H1 (cell line): ENCODE results near the gene SLC6A17. TPM values are rescaled to one million over a fixed set of nuclear protein-coding genes. Genes with fewer than 3 reads are reported as not detected.

ENCODE experiments used
- CTCF ChIA-PET: fragments of 300-600 bp; sonication (Branson Sonifier 250); formaldehyde crosslinking; loops from one replicate; lab custom pipeline; 2021; ENCODE audit not compliant: partially characterized antibody; lab: Charles Lee
- POLR2A ChIA-PET: fragments of 300-600 bp; sonication (Branson Sonifier 250); formaldehyde crosslinking; loops from one replicate; lab custom pipeline; 2021; ENCODE audit warnings: inconsistent platforms; ENCODE audit not compliant: partially characterized antibody; lab: Charles Lee
- DNase-seq, 2 experiments: peaks; one replicate each; pipeline versions ENCODE4 v3.0.0 to v3.0.0-alpha.2; 2010 to 2022; ENCODE audit warnings: low spot score in 2 of 2, low read depth in 1 of 2, mixed read lengths in 1 of 2
- FAIRE-seq: peaks from 2 replicates; lab custom pipeline; 2011; peaks lifted over from hg19 to GRCh38; lab: Jason Lieb, UNC
- H2AFZ ChIP-seq: 2 replicates; pipeline ENCODE4 v1.8.1; 2012; ENCODE audit warnings: low read length, inconsistent platforms
- H2AK5ac ChIP-seq: 2 replicates; pipeline ENCODE4 v1.6.1; 2013; ENCODE audit warnings: low read depth, low read length
- H2BK120ac ChIP-seq: replicated peaks from 2 replicates; pipeline ENCODE3; 2013; ENCODE audit warnings: low read depth, low read length, inconsistent platforms
- H2BK12ac ChIP-seq: 2 replicates; pipeline ENCODE4 v1.6.1; 2013; ENCODE audit warnings: low read depth, low read length
- H2BK15ac ChIP-seq: 2 replicates; pipeline ENCODE4 v1.6.1; 2013; ENCODE audit warnings: low read length
- H2BK20ac ChIP-seq: 2 replicates; pipeline ENCODE4 v1.6.1; 2013; ENCODE audit warnings: low read length
- H2BK5ac ChIP-seq: 2 replicates; pipeline ENCODE4 v1.6.1; 2013; ENCODE audit warnings: low read depth, low read length
- H3K14ac ChIP-seq: 2 replicates; pipeline ENCODE4 v1.6.1; 2013; ENCODE audit warnings: inconsistent platforms; ENCODE audit not compliant: insufficient read length
- H3K18ac ChIP-seq: 2 replicates; pipeline ENCODE4 v1.6.1; 2013; ENCODE audit warnings: low read length; ENCODE audit errors: extremely low read depth
- H3K23ac ChIP-seq: 2 replicates; pipeline ENCODE4 v1.6.1; 2013; ENCODE audit warnings: inconsistent platforms; ENCODE audit not compliant: insufficient read length
- H3K23me2 ChIP-seq: 2 replicates; pipeline ENCODE4 v1.6.1; 2013; ENCODE audit warnings: low read depth, low read length
- H3K27ac ChIP-seq: 2 replicates; pipeline ENCODE4 v1.6.1; 2011; ENCODE audit warnings: low read depth, low read length, inconsistent platforms
- H3K27me3 ChIP-seq, 4 experiments: replicated peaks in 1 of 4; 1 replicate in 1 of 4; 2 replicates in 3 of 4; pipeline versions ENCODE4 v1.6.1 to v1.8.1; 2011 to 2013; ENCODE audit warnings: low read length in 3 of 4, mild to moderate bottlenecking in 3 of 4, inconsistent platforms in 2 of 4, mixed read lengths in 2 of 4, moderate library complexity in 1 of 4; ENCODE audit not compliant: control insufficient read depth in 3 of 4, insufficient read depth in 3 of 4; ENCODE audit errors: extremely low read depth in 1 of 4
- H3K36me3 ChIP-seq, 4 experiments: 2 replicates each; pipeline versions ENCODE4 v1.6.1 to v1.8.1; 2011 to 2013; ENCODE audit warnings: mild to moderate bottlenecking in 4 of 4, low read length in 3 of 4, moderate library complexity in 2 of 4, control low read depth in 1 of 4, inconsistent platforms in 1 of 4; ENCODE audit not compliant: insufficient read depth in 4 of 4, control insufficient read depth in 2 of 4
- H3K4ac ChIP-seq: replicated peaks from 2 replicates; pipeline ENCODE3; 2013; ENCODE audit warnings: low read length, low read depth, mixed read lengths, inconsistent platforms; ENCODE audit not compliant: insufficient read length
- H3K4me1 ChIP-seq, 4 experiments: replicated peaks in 1 of 4; 1 replicate in 1 of 4; 2 replicates in 3 of 4; pipeline versions ENCODE4 v1.6.1 to v1.8.1; 2011 to 2013; ENCODE audit warnings: low read length in 3 of 4, inconsistent platforms in 2 of 4, mixed read lengths in 1 of 4; ENCODE audit not compliant: insufficient read depth in 4 of 4, control insufficient read depth in 3 of 4
- H3K4me2 ChIP-seq, 2 experiments: 2 replicates each; pipeline versions ENCODE4 v1.6.1 to v1.8.1; 2011 to 2013; ENCODE audit warnings: low read depth in 2 of 2, low read length in 2 of 2, control low read depth in 1 of 2, inconsistent platforms in 1 of 2, mild to moderate bottlenecking in 1 of 2; ENCODE audit not compliant: insufficient read depth in 1 of 2
- H3K4me3 ChIP-seq, 4 experiments: fragments of 200-600, 300-600 bp in 1 of 4; sonication (generic), shearing (Covaris generic), sonication (Bioruptor Twin) in 1 of 4; 2 replicates each; pipeline versions ENCODE4 v1.5.1 to v1.8.1; 2011 to 2016; ENCODE audit warnings: low read length in 4 of 4, low read depth in 3 of 4, control low read depth in 2 of 4, inconsistent platforms in 2 of 4, mild to moderate bottlenecking in 2 of 4, mixed read lengths in 1 of 4, moderate library complexity in 1 of 4; ENCODE audit not compliant: insufficient read depth in 2 of 4; ENCODE audit errors: extremely low read depth in 1 of 4
- H3K56ac ChIP-seq: replicated peaks from 2 replicates; pipeline ENCODE3; 2013; ENCODE audit warnings: low read depth, mild to moderate bottlenecking, mixed read lengths, low read length, inconsistent platforms; ENCODE audit not compliant: insufficient read length
- H3K79me1 ChIP-seq: 2 replicates; pipeline ENCODE4 v1.6.1; 2013; ENCODE audit warnings: low read depth, low read length, control low read depth
- H3K79me2 ChIP-seq, 2 experiments: 2 replicates each; pipeline versions ENCODE4 v1.6.1 to v1.8.1; 2012 to 2013; ENCODE audit warnings: low read length in 2 of 2, mild to moderate bottlenecking in 2 of 2, inconsistent platforms in 1 of 2; ENCODE audit not compliant: insufficient read depth in 2 of 2, control insufficient read depth in 1 of 2
- H3K9ac ChIP-seq, 4 experiments: replicated peaks in 1 of 4; 1 replicate in 1 of 4; 2 replicates in 3 of 4; pipeline versions ENCODE4 v1.6.1 to v1.8.1; 2011 to 2013; ENCODE audit warnings: low read depth in 3 of 4, low read length in 3 of 4, control low read depth in 2 of 4, mild to moderate bottlenecking in 2 of 4, moderate library complexity in 2 of 4, inconsistent platforms in 1 of 4; ENCODE audit errors: extremely low read depth in 1 of 4
- H3K9me3 ChIP-seq, 2 experiments: 2 replicates each; pipeline versions ENCODE4 v1.6.1 to v1.8.1; 2012 to 2013; ENCODE audit warnings: mild to moderate bottlenecking in 2 of 2, moderate library complexity in 2 of 2, control low read depth in 1 of 2, inconsistent platforms in 1 of 2, low read depth in 1 of 2, low read length in 1 of 2, mixed read lengths in 1 of 2; ENCODE audit not compliant: insufficient read depth in 2 of 2
- H4K20me1 ChIP-seq, 2 experiments: replicated peaks in 1 of 2; 2 replicates each; pipeline versions ENCODE3 to v1.8.1; 2011 to 2013; ENCODE audit warnings: inconsistent platforms in 2 of 2, low read length in 2 of 2, mild to moderate bottlenecking in 1 of 2; ENCODE audit not compliant: insufficient read depth in 2 of 2, control insufficient read depth in 1 of 2
- H4K5ac ChIP-seq: 2 replicates; pipeline ENCODE4 v1.6.1; 2013; ENCODE audit warnings: low read length, low read depth, mixed read lengths, inconsistent platforms; ENCODE audit not compliant: insufficient read length
- H4K8ac ChIP-seq: 2 replicates; pipeline ENCODE4 v1.8.0; 2013; ENCODE audit warnings: mild to moderate bottlenecking, moderate library complexity, low read length, inconsistent platforms; ENCODE audit not compliant: insufficient read depth; ENCODE audit errors: extremely low read depth
- H4K91ac ChIP-seq: replicated peaks from 2 replicates; pipeline ENCODE3; 2013; ENCODE audit warnings: low read length, mixed read lengths, inconsistent platforms; ENCODE audit not compliant: insufficient read length
- CHD2 ChIP-seq: IDR thresholded peaks from 2 replicates; pipeline ENCODE4 v1.6.1; 2012; ENCODE audit warnings: low read length, improper control_type of control experiment
- EGR1 ChIP-seq: IDR thresholded peaks from 2 replicates; pipeline ENCODE4 v1.6.1; 2011; ENCODE audit warnings: low read depth, low read length, borderline replicate concordance
- HDAC2 ChIP-seq, 2 experiments: fragments of 300-600 bp in 1 of 2; sonication (generic) in 1 of 2; IDR thresholded peaks; 2 replicates each; pipeline ENCODE4 v1.6.1; 2011 to 2012; ENCODE audit warnings: low read depth in 2 of 2, low read length in 2 of 2, mild to moderate bottlenecking in 2 of 2, moderate library complexity in 2 of 2, borderline replicate concordance in 1 of 2, inconsistent platforms in 1 of 2
- TAF1 ChIP-seq: IDR thresholded peaks from 2 replicates; pipeline ENCODE4 v1.6.1; 2011; ENCODE audit warnings: mild to moderate bottlenecking, low read depth, low read length
- WGBS, 2 experiments: shearing (Covaris generic) in 1 of 2; methylation state at CpG; one replicate each; pipeline versions ENCODE4 v1.1.6 to v1.1.7; 2013 to 2015; ENCODE audit warnings: low lambda C conversion rate in 2 of 2, mixed read lengths in 2 of 2, inconsistent platforms in 1 of 2, low coverage in 1 of 2, missing lambda C conversion rate in 1 of 2; ENCODE audit not compliant: insufficient replicate concordance in 2 of 2, insufficient coverage in 1 of 2, insufficient read length in 1 of 2; ENCODE audit errors: extremely low coverage in 1 of 2, missing lambda C conversion rate in 1 of 2; 5-methylcytosine and 5-hydroxymethylcytosine counted together
- polyA plus RNA-seq, 7 experiments: library from polyadenylated mRNA; depleted of rRNA in 3 of 7; stranded (reverse) in 5 of 7; unstranded in 2 of 7; fragments of >200 nt in 5 of 7; fragments of 200-250 nt in 2 of 7; gene quantifications; 1 replicate in 5 of 7; 2 replicates in 1 of 7; 4 replicates in 1 of 7; pipeline versions ENCODE4 v1.2.1 to v1.2.3, GENCODE V29; 2011 to 2013; ENCODE audit warnings: missing spikeins in 2 of 7, mixed read lengths in 2 of 7
- total RNA-seq: library from RNA; stranded (reverse); fragmentation: NEBNext Ultra II Directional; extraction: Animal tissue kit (Norgen Biotek cat#: 25700); gene quantifications from 2 replicates; pipeline ENCODE4 v1.2.1, GENCODE V29; 2021
- TF ChIP-seq, protein P1 (sequence below): IDR thresholded peaks from 2 replicates; pipeline ENCODE4 v1.6.1; 2011; ENCODE audit warnings: low read depth, mild to moderate bottlenecking, low read length; ENCODE audit not compliant: insufficient read depth
- TF ChIP-seq, protein P2 (sequence below): IDR thresholded peaks from 2 replicates; pipeline ENCODE4 v1.6.1; 2012; ENCODE audit warnings: inconsistent platforms

Gene SLC6A17
- total and polyA plus RNA-seq, 2 of the 8 experiments (the other 6 are each of a cell fraction or from before 2014, with no cell fraction given), result 0.15 to 0.28 TPM

DNA sequence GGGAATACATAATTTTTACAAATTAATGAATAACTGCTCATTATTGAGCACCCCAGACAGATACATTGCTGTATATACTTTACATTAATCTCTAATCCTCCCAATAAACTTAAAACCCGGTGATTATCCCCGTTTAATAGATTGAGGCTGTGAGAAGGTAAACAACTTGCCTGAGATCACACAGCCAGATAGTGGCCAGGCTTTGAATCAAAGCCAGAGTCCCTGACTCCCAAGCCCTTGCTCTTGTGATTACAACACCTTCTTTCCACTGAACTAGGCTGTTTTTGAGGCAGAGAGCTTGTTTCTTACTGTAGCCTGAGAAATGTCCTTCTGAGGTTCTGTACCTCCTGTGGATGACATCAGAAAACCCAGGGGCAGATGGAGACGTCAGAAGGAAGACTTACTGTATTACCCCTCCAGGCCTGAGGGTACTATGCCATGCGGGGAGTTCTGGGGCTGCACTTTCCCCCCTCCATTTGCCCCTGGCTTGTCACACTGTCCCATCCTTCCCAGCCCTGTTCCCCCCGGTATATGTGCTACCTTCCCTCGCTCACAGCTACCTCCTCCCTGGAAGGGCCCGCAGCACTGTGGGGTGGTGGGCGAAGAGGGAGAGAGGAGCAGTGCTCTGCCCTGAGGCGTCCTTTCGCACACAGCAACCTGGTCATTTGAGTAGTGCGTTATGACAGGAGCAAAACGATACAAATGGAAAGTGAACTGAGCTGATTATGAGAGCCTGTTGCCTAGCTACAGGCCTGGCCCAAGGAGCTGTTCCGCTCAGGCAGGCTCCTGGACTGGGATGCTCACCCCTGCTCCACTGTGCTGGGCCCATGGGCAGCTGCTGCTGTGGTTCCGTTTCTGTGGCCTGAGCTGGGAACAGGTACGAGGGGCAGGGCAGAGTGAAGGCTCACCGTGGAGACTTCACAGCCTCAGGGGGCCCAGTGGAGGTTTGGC lies 64.4 kb downstream of the SLC6A17 start:
- Histone ChIP-seq H3K79me2 (no peaks in the 10 kb centered on the region), H3K4me2 (no peak overlapping the region), H3K79me1 (no peaks in the 10 kb centered on the region; the same call in 1 of the 2 replicates), H2BK20ac (no peak overlapping the region), H3K23me2 (peaks cover 17% of the 10 kb centered on the region; the same call in 1 of the 2 replicates), H3K23ac (no peak overlapping the region), H3K9me3 (no peaks in the 10 kb centered on the region), H2BK15ac (no peak overlapping the region), H3K4ac (no peak overlapping the region), H3K18ac (no peak overlapping the region), H2BK5ac (no peak overlapping the region), H4K91ac (no peak overlapping the region), H3K27me3 (peaks cover 5 to 20% (median 19%) of the 10 kb centered on the region in 4 experiments; a peak in 6 of 7 replicates), H4K5ac (no peak overlapping the region), H3K4me3 (no peak overlapping the region)
- no peak for FAIRE-seq
- CTCF ChIA-PET, result interaction anchor here (0.8 to 19.1 kb wide), 7 partner anchors 7 to 281 kb away, joined by 3 to 1001 read pairs (median 10); no protein-coding TSS in a partner anchor
- TF ChIP-seq, protein P1, sequence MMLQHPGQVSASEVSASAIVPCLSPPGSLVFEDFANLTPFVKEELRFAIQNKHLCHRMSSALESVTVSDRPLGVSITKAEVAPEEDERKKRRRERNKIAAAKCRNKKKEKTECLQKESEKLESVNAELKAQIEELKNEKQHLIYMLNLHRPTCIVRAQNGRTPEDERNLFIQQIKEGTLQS, result no peak
- no peak for TF ChIP-seq CHD2
- no peak for TF ChIP-seq TAF1
- no peak for TF ChIP-seq EGR1
- TF ChIP-seq, protein P2, sequence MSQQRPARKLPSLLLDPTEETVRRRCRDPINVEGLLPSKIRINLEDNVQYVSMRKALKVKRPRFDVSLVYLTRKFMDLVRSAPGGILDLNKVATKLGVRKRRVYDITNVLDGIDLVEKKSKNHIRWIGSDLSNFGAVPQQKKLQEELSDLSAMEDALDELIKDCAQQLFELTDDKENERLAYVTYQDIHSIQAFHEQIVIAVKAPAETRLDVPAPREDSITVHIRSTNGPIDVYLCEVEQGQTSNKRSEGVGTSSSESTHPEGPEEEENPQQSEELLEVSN, result no peak
- TF ChIP-seq HDAC2 (IDR thresholded peaks at IDR 0.05; ENCODE audit: borderline replicate concordance in 1 of 2, low read depth in 2 of 2, low read length in 2 of 2), result no peak
- TF ChIP-seq, all 59 proteins: peak for 0
- Histone ChIP-seq H2BK12ac (no peak overlapping the region), H4K20me1 (peaks cover 0 to 13% of the 10 kb centered on the region in 2 experiments), H2AK5ac (no peak overlapping the region), H3K36me3 (no peaks in the 10 kb centered on the region), H3K56ac (no peak overlapping the region), H3K4me1 (peaks cover 0 to 18% (median 16%) of the 10 kb centered on the region in 4 experiments; a peak in 6 of 7 replicates), H2AFZ (no peak overlapping the region), H3K27ac (no peak overlapping the region), H3K9ac (no peak overlapping the region), H4K8ac (no peak overlapping the region), H3K14ac (no peak overlapping the region), H2BK120ac (no peak overlapping the region)
- POLR2A ChIA-PET, result no interaction called here
- no peak for DNase-seq
- 87% methylated on average over 15 of the region's 16 CpGs; no CpG with 5 or more reads in 1 of the 2 experiments for WGBS, 2 experiments
